Peyer's patch (tissue), 4 donors: ENCODE results near the gene FAM163A.

Experiments
- CTCF ChIP-seq, 6 experiments: fragments of 450-650 bp in 4 of 6; fragments of 200-600 bp in 2 of 6; sonication (generic) in 1 of 6; IDR thresholded peaks; one replicate each; pipeline ENCODE4 v1.5.1; 2017 to 2019; ENCODE audit warnings: antibody characterized with exemption in 6 of 6, mild to moderate bottlenecking in 3 of 6, moderate library complexity in 1 of 6
- POLR2A ChIP-seq, 2 donors: fragments of 450-650 bp; IDR thresholded peaks; one replicate each; pipeline ENCODE4 v1.5.1; 2017; ENCODE audit warnings: antibody characterized with exemption in 2 of 2, mild to moderate bottlenecking in 2 of 2, moderate library complexity in 2 of 2

- no peak for TF ChIP-seq CTCF (IDR thresholded peaks at IDR 0.05)
- no peak for TF ChIP-seq POLR2A (IDR thresholded peaks at IDR 0.05)
Observed at GRCh38 chr1:179798213-179798863, 55.2 kb downstream of the FAM163A start.
